Measurements from ENCODE around the gene MAP1S. TPM values are rescaled to one million over a fixed set of nuclear protein-coding genes. Genes with fewer than 3 reads are reported as not detected.

MAP1S gene
- total RNA-seq, 1 experiment from 2014 or later: 23.3 TPM

DNA sequence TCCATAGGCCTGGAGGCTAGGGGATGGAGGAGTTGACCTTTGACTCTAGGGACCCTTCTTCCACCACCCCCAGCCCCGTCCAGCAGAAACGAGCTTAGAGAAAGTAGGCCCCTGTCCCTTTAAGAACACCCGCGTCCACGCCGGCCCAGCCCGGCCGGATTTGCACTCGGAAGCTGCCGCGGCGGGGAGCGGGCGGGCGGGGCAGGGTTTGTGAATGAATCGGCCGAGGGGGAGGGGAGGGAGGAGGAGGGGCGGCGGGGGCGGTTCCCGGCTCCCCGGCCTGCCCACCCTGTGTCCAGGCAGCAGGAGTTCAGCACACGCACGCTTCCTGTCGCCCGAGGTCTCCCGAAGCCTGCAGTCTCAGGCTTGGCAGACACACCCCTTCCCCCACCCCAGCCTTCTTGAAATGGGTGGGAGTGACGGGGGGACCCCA is 32.7 kb upstream of the MAP1S start:
- H3K9me3 ChIP-seq: no peaks in the 10 kb centered on the region
- H3K27me3 ChIP-seq: peaks cover 35% of the 10 kb centered on the region
- DNase-seq: peak; percentile 31
- no peak overlapping the region for H3K4me3 ChIP-seq
- H3K36me3 ChIP-seq: no peaks in the 10 kb centered on the region

DNA sequence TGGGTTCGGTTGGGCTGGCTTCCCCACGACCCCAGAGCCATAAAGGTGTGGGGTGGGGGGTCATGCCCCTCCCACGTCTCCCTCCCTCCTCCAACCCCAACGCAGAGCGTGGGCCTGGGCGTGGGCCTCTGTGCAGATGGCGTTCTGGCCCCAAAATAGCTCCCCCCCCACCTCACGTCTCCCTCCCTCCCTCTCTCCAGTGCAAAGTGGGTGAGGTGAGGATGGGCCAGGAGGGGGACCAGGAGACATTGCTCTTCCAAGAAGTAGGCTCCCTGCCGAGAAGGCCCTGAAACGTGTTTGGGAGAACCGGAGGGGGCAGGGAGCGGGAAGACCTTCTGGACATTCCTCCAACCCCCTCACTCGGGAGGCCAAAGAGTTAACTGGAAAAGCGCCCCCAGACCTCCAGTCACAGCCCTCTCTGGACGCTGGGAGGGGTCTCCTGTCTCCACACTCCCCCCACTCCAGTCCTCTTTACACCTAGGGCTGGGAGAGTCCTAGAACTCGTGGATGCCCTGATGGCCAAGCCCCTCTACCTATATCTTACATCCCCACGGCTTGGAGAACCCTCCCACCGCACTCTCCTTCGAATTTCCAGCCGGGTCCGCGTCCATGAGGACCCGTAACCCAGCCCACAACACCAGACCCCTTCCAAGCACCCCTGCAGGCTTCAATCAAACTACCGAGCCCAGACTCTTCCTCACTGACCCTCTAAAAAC is 32.0 kb upstream of the MAP1S start:
- Histone ChIP-seq H3K4me3 (no peak overlapping the region), H3K27me3 (peaks cover 38% of the 10 kb centered on the region), H3K9me3 (no peaks in the 10 kb centered on the region), H3K36me3 (no peaks in the 10 kb centered on the region)
- DNase-seq: no peak

GRCh38 chr19:17687857-17688784 is 31.2 kb upstream of the MAP1S start, which contains the start of gene UNC13A:
Gene UNC13A (minus strand): TSS chr19:17688354. CDS start chr19:17688199, 155 bp downstream.
- H3K4me3 ChIP-seq: no peak within 1 kb of the TSS

GRCh38 chr19:17688853-17689595 is 30.3 kb upstream of the MAP1S start:
- H3K36me3 ChIP-seq: no peaks in the 10 kb centered on the region
- no peak overlapping the region for H3K4me3 ChIP-seq
- no peak for DNase-seq
- peaks cover 42% of the 10 kb centered on the region for H3K27me3 ChIP-seq
- H3K9me3 ChIP-seq: no peaks in the 10 kb centered on the region

More at GRCh38 chr19:17687857-17688784, 31.2 kb upstream of the MAP1S start, which contains the start of gene UNC13A:
- DNase-seq: peak; percentile 69
- Histone ChIP-seq H3K9me3 (no peaks in the 10 kb centered on the region), H3K27me3 (peaks cover 38% of the 10 kb centered on the region), H3K36me3 (no peaks in the 10 kb centered on the region)

- Histone ChIP-seq H3K4me3 (no peak overlapping the region), H3K9me3 (no peaks in the 10 kb centered on the region), H3K27me3 (peaks cover 52% of the 10 kb centered on the region), H3K36me3 (no peaks in the 10 kb centered on the region)
- DNase-seq: no peak
Observed at GRCh38 chr19:17692566-17692965, 26.7 kb upstream of the MAP1S start.

DNA sequence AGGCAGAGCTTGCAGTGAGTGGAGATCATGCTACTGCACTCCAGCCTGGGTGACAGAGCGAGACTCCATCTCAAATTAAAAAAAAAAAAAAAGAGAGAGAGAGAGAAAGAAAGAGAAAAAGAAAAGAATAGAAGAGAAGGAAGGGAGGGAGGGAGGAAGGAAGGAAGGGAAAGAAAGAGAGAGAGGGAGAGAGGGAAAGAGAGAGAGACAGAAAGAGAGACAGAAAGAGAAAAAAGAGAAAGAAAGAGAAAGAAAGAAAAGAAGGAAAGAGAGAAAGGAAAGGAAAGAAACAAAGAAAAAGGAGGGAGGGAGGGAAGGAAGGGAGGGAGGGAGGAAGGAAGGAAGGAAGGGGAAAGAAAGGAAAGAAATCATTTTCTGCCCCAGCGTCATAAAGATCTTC is 24.1 kb upstream of the MAP1S start:
- H3K36me3 ChIP-seq: no peaks in the 10 kb centered on the region
- H3K9me3 ChIP-seq: no peaks in the 10 kb centered on the region
- peaks cover 49% of the 10 kb centered on the region for H3K27me3 ChIP-seq
- no peak for DNase-seq
- no peak overlapping the region for H3K4me3 ChIP-seq

- no peak for DNase-seq
- Histone ChIP-seq H3K4me3 (no peak overlapping the region), H3K27me3 (peaks cover 4% of the 10 kb centered on the region; the same call in 1 of the 2 replicates), H3K9me3 (no peaks in the 10 kb centered on the region), H3K36me3 (no peaks in the 10 kb centered on the region)
Observed at GRCh38 chr19:17703824-17704463, 15.3 kb upstream of the MAP1S start.

- Histone ChIP-seq H3K9me3 (no peaks in the 10 kb centered on the region), H3K4me3 (no peak overlapping the region), H3K27me3 (no peaks in the 10 kb centered on the region), H3K36me3 (no peaks in the 10 kb centered on the region)
- peak; percentile 44 for DNase-seq
Observed at GRCh38 chr19:17706750-17707181, 12.5 kb upstream of the MAP1S start.

DNA sequence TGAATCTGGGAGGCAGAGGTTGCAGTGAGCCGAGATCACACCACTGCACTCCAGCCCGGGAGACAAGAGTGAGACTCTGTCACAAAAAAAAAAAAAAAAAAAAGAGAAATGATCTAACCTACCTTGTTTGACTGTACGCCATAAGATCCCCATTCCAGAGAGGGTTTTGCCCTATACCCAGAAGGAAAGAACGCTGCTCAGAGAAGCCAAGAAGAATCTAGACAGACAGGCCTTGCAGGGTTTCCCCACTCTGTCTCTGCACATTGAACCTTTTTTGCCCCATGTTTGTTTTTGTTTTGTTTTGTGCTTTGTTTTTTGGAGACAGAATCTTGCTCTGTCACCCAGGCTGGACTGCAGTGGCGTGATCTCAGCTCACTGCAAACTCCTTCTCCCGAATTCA is 7.4 kb upstream of the MAP1S start:
- Histone ChIP-seq H3K9me3 (no peaks in the 10 kb centered on the region), H3K4me3 (no peak overlapping the region), H3K36me3 (no peaks in the 10 kb centered on the region), H3K27me3 (no peaks in the 10 kb centered on the region)
- no peak for DNase-seq

DNA sequence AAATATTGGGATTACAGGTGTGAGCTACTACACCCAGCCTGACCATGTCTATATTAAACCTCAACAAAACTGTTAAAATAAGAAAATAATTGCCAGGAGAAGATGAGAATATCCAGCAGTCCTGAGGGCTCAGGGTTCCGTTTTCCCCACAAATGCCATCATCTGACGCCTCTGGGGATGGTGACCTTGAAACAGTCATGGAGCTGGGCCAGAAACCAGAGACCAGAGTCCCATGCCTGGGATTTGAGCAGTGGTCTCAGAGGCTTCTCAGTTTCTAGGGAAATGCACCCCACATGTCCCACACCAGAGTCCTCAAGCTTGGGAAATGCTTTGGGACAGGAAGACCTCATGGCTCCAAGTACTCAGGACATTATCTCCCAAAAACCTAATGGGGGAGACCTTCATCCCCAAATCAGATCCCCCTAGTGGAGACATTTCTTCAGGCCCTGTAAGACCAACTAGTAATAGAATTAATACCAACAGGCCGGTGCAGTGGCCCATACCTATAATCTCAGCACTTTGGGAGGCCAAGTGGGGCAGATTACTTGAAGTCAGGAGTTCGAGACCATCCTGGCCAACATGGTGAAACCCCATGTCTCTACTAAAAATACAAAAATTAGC is 2.9 kb upstream of the MAP1S start:
- Histone ChIP-seq H3K4me3 (no peak overlapping the region), H3K9me3 (no peaks in the 10 kb centered on the region), H3K27me3 (no peaks in the 10 kb centered on the region), H3K36me3 (peaks cover 6% of the 10 kb centered on the region)
- DNase-seq: no peak

DNA sequence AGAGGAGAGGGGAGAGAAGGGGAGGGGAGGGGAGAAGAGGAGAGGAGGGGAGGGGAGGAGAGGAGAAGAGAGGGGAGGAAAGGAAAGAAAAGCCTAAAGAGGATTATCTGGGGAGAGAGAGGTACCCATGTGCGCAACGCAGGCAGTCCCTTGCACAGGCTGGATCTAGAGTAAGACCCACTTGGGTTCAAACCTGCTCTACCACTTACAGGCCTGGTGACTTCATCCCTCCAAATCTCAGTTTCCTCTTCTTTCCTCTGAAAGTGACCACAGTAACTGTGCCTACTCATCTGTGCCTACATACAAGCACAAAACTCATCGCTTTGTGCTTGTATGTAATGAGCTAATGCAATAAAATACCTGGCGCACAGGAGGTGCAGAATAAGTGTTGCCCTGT is 732 bp upstream of the MAP1S start:
- H3K27me3 ChIP-seq: no peaks in the 10 kb centered on the region
- H3K36me3 ChIP-seq: peaks cover 24% of the 10 kb centered on the region
- H3K9me3 ChIP-seq: no peaks in the 10 kb centered on the region
- DNase-seq: no peak
- H3K4me3 ChIP-seq: peak overlapping the region; percentile 90

- Histone ChIP-seq H3K36me3 (peaks cover 37% of the 10 kb centered on the region), H3K27me3 (no peaks in the 10 kb centered on the region), H3K9me3 (no peaks in the 10 kb centered on the region), H3K4me3 (peak overlapping the region; percentile 90)
- no peak for DNase-seq
Observed at GRCh38 chr19:17719730-17720400, 585 bp downstream of the MAP1S start.

- H3K4me3 ChIP-seq: peak overlapping the region; percentile 90
- no peaks in the 10 kb centered on the region for H3K27me3 ChIP-seq
- DNase-seq: no peak
- H3K36me3 ChIP-seq: peaks cover 42% of the 10 kb centered on the region
- no peaks in the 10 kb centered on the region for H3K9me3 ChIP-seq
Observed at GRCh38 chr19:17720440-17720839, 1.2 kb downstream of the MAP1S start.

DNA sequence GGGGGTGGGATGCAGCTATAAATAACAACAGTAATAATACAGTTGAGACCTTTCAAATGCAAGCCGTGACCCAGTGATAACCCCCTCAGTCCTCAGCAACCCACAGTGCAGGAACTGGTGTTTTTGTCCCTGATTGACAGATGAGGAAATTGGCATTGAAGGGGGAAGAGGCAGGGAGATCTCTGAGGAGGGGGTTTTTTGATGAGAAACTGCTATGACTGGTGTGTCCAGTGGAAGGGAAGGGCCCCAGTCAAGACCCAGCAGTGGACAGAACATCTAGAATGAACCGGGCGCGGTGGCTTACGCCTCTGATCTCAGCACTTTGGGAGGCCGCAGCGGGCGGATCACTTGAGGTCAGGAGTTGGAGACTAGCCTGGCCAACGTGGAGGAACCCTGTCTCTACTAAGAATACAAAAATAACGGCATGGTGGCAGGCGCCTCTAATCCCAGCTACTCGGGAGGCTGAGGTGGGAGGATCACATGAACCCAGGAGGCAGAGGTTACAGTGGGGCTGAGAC is 1.9 kb downstream of the MAP1S start:
- peak overlapping the region; percentile 90 for H3K4me3 ChIP-seq
- no peaks in the 10 kb centered on the region for H3K9me3 ChIP-seq

GRCh38 chr19:17721821-17722220 is 2.5 kb downstream of the MAP1S start:
- Histone ChIP-seq H3K36me3 (peaks cover 50% of the 10 kb centered on the region), H3K4me3 (no peak overlapping the region), H3K9me3 (no peaks in the 10 kb centered on the region), H3K27me3 (no peaks in the 10 kb centered on the region)
- DNase-seq: peak; percentile 79

More for the DNA sequence above, 1.9 kb downstream of the MAP1S start:
- peaks cover 49% of the 10 kb centered on the region for H3K36me3 ChIP-seq
- no peak for DNase-seq
- no peaks in the 10 kb centered on the region for H3K27me3 ChIP-seq
